SIG-M5 treated with dmso at 0.1 percent for 504 hours (cell line): ENCODE measurements around the gene FOLR1.
A peak's percentile ranks its signal among the peaks of the same experiment; 100 is the strongest.
"Not testable (repeated sequence)": the region's sequence is repeated elsewhere in the genome, so short reads cannot be mapped to it uniquely, and the experiment has no call there.

Experiments
- DNase-seq: peaks from one replicate; lab custom pipeline; 2025; ENCODE audit not compliant: unreplicated experiment; lab: John Stamatoyannopoulos, UW

FOLR1 gene

GRCh38 chr11:72191961-72192381 lies at the start of gene FOLR1:
TSS of gene FOLR1 (plus strand) at chr11:72192140. CDS start at chr11:72192174, 34 bp downstream.
- DNase-seq, result no peak

GRCh38 chr11:72142543-72142942 lies 49.4 kb upstream of the FOLR1 start:
- DNase-seq, result not testable (repeated sequence)

DNA sequence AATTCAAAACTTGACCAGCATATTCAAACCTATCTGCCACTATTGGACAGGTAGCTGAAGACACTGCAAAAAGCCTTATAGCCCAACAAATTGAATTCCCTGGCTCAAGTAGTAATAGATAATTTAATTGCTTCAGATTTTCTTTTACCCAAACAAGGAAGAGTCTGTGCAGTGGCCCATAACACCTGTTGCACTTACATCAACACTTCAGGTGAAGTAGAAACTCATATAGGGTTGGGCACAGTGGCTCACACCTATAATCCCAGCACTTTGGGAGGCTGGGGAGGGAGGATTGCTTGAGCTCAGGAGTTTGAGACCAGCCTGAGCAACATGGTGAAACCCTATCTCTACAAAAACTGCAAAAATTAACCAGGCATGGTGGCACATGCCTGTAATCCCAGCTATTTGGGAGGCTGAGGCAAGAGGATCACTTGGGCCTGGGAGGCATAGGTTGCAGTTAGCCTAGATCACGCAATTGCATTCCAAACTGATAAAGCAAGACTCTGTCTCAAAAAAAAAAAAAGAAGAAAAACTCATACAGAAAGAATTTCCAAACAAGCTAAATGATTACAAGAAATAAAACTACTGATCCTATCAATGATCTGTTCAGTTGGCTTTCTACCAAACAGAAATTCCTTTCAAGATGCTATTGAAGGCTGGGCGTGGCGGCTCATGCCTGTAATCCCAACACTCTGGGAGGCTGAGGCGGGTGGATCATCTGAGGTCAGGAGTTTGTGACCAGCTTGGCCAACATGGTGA lies 47.0 kb upstream of the FOLR1 start:
- DNase-seq, result no peak

DNA sequence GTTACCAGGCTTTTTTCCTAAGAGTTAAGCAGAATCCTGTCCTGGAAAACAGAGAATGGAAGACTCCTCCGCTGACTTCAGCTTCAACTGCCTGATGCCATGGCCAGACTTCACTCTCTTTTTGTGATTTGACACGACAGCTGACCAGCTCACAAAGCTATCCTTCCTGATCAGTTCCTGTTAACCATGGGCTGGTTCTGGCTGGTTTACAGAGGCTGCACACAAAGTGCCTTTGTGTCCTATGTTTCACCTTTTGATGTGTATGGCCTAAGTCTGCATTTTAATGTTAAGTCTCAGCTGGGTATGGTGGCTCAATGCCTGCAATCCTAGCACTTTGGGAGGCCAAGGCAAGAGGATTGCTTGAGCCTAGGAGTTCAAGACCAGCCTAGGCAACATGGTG lies 45.3 kb upstream of the FOLR1 start:
- DNase-seq, result no peak

- no peak for DNase-seq
These were observed 41.1 kb upstream of the FOLR1 start for GRCh38 chr11:72150882-72151281.

DNA sequence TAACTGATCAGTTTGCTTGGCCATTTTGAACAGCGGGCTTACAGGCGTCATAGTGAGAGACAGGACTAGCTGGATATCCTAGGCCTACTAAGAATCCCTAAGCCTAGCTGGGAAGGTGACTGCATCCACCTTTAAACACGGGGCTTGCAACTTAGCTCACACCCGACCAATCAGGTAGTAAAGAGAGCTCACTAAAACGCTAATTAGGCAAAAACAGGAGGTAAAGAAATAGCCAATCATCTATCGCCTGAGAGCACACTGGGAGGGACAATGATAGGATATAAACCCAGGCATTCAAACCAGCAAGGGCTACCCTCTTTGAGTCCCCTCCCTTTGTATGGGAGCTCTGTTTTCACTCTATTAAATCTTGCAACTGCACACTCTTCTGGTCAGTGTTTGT lies 38.1 kb upstream of the FOLR1 start:
- not testable (repeated sequence) for DNase-seq

- DNase-seq, result no peak
These were observed 37.1 kb upstream of the FOLR1 start for GRCh38 chr11:72154816-72155215.

DNA sequence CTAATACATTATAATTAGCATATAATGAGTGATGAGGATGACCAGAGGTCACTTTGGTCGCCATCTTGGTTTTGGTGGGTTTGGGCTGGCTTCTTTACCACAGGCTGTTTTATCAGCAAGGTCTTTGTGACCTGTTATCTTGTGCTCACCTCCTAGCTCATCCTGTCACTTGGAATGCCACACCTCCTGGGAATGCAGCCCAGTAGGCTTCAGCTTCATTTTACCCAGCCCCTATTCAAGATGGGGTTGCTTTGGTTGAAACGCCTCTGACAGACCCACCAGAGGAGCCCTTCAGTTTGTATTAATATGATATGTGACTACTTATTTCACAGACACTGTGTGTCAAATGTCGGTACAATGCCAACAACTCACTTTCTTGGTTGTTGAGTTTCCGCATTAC lies 36.2 kb upstream of the FOLR1 start:
- no peak for DNase-seq

DNA sequence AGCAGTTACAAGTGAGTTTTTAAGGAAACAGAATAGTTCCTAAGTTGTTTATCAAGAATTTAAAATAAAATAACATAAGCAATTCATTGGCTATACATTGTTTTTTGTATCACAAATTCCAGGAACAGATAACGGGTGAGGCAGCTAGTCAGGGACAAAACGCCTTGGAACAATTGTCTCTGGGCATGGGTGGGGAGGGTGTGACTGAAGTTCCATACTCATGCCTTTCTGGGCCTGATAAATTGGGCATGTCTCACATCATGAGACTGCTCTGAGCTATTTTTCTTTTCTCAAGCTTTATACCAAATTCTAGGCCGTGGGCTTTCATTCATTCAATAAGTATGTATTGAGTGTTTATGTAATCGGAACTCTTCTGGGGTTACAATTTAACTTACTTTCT lies 34.8 kb upstream of the FOLR1 start:
- DNase-seq, result no peak

DNA sequence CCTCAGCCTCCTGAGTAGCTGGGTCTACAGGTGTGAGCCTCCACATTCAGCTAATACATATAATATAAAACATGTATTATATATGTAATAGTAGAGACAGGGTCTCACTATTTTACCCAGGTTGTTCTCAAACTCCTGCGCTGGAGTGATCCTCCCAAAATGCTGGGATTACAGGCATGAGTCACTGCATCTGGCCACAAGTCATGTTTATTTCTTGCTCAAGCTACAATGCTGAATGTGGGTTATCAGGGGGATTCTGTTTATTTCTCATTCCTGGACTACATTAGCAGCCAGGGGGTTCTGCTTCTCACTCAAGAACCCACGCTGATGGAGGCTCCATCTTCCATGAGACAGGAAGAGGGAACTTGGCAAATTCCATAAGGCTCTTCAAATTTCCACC lies 31.6 kb upstream of the FOLR1 start:
- DNase-seq, result no peak

- DNase-seq, result no peak
These were observed 28.9 kb upstream of the FOLR1 start for GRCh38 chr11:72162891-72163492.

DNA sequence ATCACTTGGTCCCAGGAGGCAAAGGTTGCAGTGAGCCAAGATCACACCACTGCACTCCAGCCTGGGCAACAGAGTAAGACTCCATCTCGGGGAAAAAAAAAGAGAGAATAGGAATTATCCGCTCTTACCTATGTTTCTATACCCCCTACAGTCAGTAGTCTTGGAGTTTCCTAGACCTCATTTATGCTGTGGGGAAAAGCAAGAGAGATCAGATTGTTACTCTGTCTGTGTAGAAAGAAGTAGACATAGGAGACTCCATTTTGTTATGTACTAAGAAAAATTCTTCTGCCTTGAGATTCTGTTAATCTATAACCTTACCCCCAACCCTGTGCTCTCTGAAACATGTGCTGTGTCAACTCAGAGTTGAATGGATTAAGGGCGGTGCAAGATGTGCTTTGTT lies 27.8 kb upstream of the FOLR1 start:
- DNase-seq, result not testable (repeated sequence)

- DNase-seq, result not testable (repeated sequence)
These were observed 22.8 kb upstream of the FOLR1 start for GRCh38 chr11:72169046-72169555.

- DNase-seq, result not testable (repeated sequence)
These were observed 22.2 kb upstream of the FOLR1 start for GRCh38 chr11:72169754-72170153.

GRCh38 chr11:72172043-72172442 lies 19.9 kb upstream of the FOLR1 start:
- DNase-seq, result not testable (repeated sequence)

- DNase-seq, result no peak
These were observed 18.6 kb upstream of the FOLR1 start for GRCh38 chr11:72173291-72173690.

DNA sequence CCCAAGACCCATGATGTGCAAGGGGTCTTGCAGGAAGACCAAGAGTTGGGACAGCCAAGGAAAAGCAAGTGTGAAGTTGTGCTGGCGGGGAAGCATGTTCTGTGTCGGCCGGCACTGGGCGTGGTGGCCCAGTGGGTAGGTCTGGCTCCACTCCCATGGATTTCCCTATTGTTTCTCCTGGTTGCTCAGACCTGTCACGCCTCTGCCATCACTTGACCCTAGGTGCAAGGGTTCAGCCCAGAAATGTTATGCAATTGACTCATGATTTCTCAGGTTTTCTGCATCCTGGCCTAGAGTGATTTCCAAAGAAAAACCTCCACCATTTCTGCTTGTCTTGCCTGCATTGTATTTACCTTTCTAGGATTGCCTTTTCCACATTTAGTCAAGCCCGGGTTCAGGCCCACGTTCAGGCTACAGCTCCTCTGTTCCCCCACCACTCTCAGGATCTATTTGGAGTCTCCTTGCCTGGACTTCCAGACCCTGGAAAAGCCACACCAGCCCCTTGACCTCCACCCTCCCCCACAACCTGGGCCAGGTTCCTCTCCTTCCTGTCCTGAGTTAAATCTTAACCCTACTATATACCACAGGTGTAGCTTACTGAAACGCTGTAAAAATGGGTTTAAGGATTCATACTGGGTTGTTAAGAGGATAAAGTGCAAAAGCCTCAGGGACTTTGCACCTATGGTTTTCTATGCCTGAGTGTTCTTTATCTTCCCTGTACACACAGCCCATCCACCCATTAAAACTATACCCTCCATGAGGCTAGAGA lies 17.5 kb upstream of the FOLR1 start:
- DNase-seq, result no peak

GRCh38 chr11:72177656-72178055 lies 14.3 kb upstream of the FOLR1 start:
- DNase-seq, result no peak

DNA sequence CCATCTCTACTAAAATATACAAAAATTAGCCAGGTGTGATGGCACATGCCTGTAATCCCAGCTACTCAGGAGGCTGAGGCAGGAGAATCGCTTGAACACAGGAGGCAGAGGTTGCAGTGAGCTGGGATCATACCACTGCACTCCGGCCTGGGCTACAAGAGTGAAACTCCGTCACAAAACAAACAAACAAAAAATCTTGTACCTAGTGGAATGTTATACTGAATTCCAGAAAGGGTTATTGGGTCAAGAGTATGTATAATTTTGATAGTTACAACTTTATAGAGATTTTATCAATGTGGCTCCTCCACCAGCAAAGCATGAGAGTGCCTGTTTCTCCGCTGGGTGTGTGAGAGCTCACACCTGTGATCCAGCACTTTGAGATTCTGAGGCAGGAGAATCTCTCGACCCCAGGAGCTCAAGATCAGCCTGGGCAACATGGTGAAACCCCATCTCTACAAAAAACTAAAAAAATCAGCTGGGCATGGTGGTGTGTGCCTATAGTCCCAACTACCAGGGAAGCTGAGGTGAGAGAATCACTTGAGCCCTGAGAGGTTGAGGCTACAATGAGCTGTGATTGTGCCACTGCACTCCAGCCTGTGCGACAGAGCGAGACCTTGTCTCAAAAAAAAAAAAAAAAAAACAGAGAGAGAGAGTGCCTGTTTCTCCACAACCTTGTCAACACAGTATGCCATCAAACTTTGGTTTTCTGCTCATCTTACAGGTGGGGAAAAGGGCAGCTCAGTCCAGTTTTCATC lies 12.7 kb upstream of the FOLR1 start:
- DNase-seq, result peak; percentile 18

- DNase-seq, result no peak
These were observed 12.0 kb upstream of the FOLR1 start for GRCh38 chr11:72179804-72180396.
